Measurements from ENCODE around the gene PRR14L. TPM values are rescaled to one million over a fixed set of nuclear protein-coding genes. Genes with fewer than 3 reads are reported as not detected.
"Not testable (repeated sequence)": the region's sequence is repeated elsewhere in the genome, so short reads cannot be mapped to it uniquely, and the experiment has no call there.

PRR14L gene
- total and polyA plus RNA-seq, 2 experiments from 2014 or later = 7.6 to 15.2 TPM

GRCh38 chr22:31680861-31681341 lies 69.0 kb downstream of the PRR14L start:
- peak; percentile 78 for DNase-seq
- peak overlapping the region; percentile 91 for H3K27ac ChIP-seq
- no peaks in the 10 kb centered on the region for H4K20me1 ChIP-seq (ENCODE audit: insufficient read depth)
- no peak overlapping the region for H3K4me3 ChIP-seq
- H3F3A ChIP-seq (ENCODE audit: insufficient read depth) = peaks cover 54% of the 10 kb centered on the region
- H2AFZ ChIP-seq = no peak overlapping the region
- H3K9me3 ChIP-seq (ENCODE audit: low read depth) = no peaks in the 10 kb centered on the region
- in situ Hi-C loops (cut with MboI) = no loop called here
- H3K4me2 ChIP-seq (ENCODE audit: unreplicated experiment) = peak overlapping the region; percentile 47
- H3K36me3 ChIP-seq (ENCODE audit: low read depth) = peaks cover 14% of the 10 kb centered on the region
- peak overlapping the region; percentile 68 for H3K9ac ChIP-seq
- no peaks in the 10 kb centered on the region for H3K27me3 ChIP-seq (replicated peaks; ENCODE audit: insufficient read depth)
- no peak for TF ChIP-seq EZH2phosphoT487 (IDR thresholded peaks at IDR 0.05; ENCODE audit: insufficient read depth, low read depth)
- no peak for TF ChIP-seq EZH2 (IDR thresholded peaks at IDR 0.05; ENCODE audit: insufficient read depth, poor library complexity, severe bottlenecking)
- H3K79me2 ChIP-seq (ENCODE audit: insufficient read depth) = no peaks in the 10 kb centered on the region
- H3K9me2 ChIP-seq (ENCODE audit: insufficient read depth) = no peaks in the 10 kb centered on the region
- peaks cover 41% of the 10 kb centered on the region for H3K4me1 ChIP-seq (ENCODE audit: insufficient read depth)
- WGBS, 2 experiments (ENCODE audit: low coverage in 1 of 2, low lambda C conversion rate in 2 of 2, missing lambda C conversion rate in 2 of 2) = 35 to 42% methylated on average over 9 of the region's 9 CpGs

GRCh38 chr22:31678748-31679147 lies 71.2 kb downstream of the PRR14L start:
- no peaks in the 10 kb centered on the region; the same call in 1 of the 2 replicates for H3K36me3 ChIP-seq (ENCODE audit: low read depth)
- peaks cover 35% of the 10 kb centered on the region for H3K4me1 ChIP-seq (ENCODE audit: insufficient read depth)
- no peaks in the 10 kb centered on the region for H3K9me3 ChIP-seq (ENCODE audit: low read depth)
- in situ Hi-C loops (cut with MboI) = no loop called here
- H4K20me1 ChIP-seq (ENCODE audit: insufficient read depth) = no peaks in the 10 kb centered on the region
- no peak overlapping the region for H3K27ac ChIP-seq
- H3K4me2 ChIP-seq (ENCODE audit: unreplicated experiment) = no peak overlapping the region
- TF ChIP-seq EZH2phosphoT487 (IDR thresholded peaks at IDR 0.05; ENCODE audit: insufficient read depth, low read depth) (no peak), EZH2 (IDR thresholded peaks at IDR 0.05; ENCODE audit: insufficient read depth, poor library complexity, severe bottlenecking) (no peak)
- H3K27me3 ChIP-seq (replicated peaks; ENCODE audit: insufficient read depth) = no peaks in the 10 kb centered on the region
- DNase-seq = no peak
- H3F3A ChIP-seq (ENCODE audit: insufficient read depth) = peaks cover 44% of the 10 kb centered on the region
- H3K4me3 ChIP-seq = no peak overlapping the region
- H3K9me2 ChIP-seq (ENCODE audit: insufficient read depth) = no peaks in the 10 kb centered on the region
- no peak overlapping the region for H3K9ac ChIP-seq
- H2AFZ ChIP-seq = no peak overlapping the region
- 87 to 89% methylated on average over 7 of the region's 7 CpGs for WGBS, 2 experiments (ENCODE audit: low coverage in 1 of 2, low lambda C conversion rate in 2 of 2, missing lambda C conversion rate in 2 of 2)
- H3K79me2 ChIP-seq (ENCODE audit: insufficient read depth) = no peaks in the 10 kb centered on the region

- H3K4me2 ChIP-seq (ENCODE audit: unreplicated experiment) = peak overlapping the region; percentile 59
- peak overlapping the region; percentile 63 for H3K9ac ChIP-seq
- no peaks in the 10 kb centered on the region for H3K9me2 ChIP-seq (ENCODE audit: insufficient read depth)
- in situ Hi-C loops (cut with MboI) = no loop called here
- H2AFZ ChIP-seq = peak overlapping the region; percentile 78
- WGBS, 2 experiments (ENCODE audit: low coverage in 1 of 2, low lambda C conversion rate in 2 of 2, missing lambda C conversion rate in 2 of 2) = 3 to 4% methylated on average over 25 of the region's 25 CpGs
- no peaks in the 10 kb centered on the region for H3K79me2 ChIP-seq (ENCODE audit: insufficient read depth)
- H3F3A ChIP-seq (ENCODE audit: insufficient read depth) = peaks cover 23% of the 10 kb centered on the region
- H3K27ac ChIP-seq = 0 out of 2 replicates have a peak overlapping the region, but pooled peaks have one; percentile 2
- TF ChIP-seq EZH2 (IDR thresholded peaks at IDR 0.05; ENCODE audit: insufficient read depth, poor library complexity, severe bottlenecking) = no peak
- no peak for TF ChIP-seq EZH2phosphoT487 (IDR thresholded peaks at IDR 0.05; ENCODE audit: insufficient read depth, low read depth)
- no peaks in the 10 kb centered on the region for H3K27me3 ChIP-seq (replicated peaks; ENCODE audit: insufficient read depth)
- peak; percentile 94 for DNase-seq
- peak overlapping the region; percentile 69 for H3K4me3 ChIP-seq
- no peaks in the 10 kb centered on the region for H3K9me3 ChIP-seq (ENCODE audit: low read depth)
- H4K20me1 ChIP-seq (ENCODE audit: insufficient read depth) = no peaks in the 10 kb centered on the region
- H3K4me1 ChIP-seq (ENCODE audit: insufficient read depth) = peaks cover 16% of the 10 kb centered on the region
- no peaks in the 10 kb centered on the region for H3K36me3 ChIP-seq (ENCODE audit: low read depth)
These were observed 73.2 kb downstream of the PRR14L start for GRCh38 chr22:31676700-31677099.

GRCh38 chr22:31674219-31674618 lies 75.7 kb downstream of the PRR14L start:
- H3K9me2 ChIP-seq (ENCODE audit: insufficient read depth); H3K4me3 ChIP-seq; H3K27ac ChIP-seq; DNase-seq; H2AFZ ChIP-seq; H3F3A ChIP-seq (ENCODE audit: insufficient read depth); H3K36me3 ChIP-seq (ENCODE audit: low read depth); H3K9ac ChIP-seq; H3K4me1 ChIP-seq (ENCODE audit: insufficient read depth); H3K9me3 ChIP-seq (ENCODE audit: low read depth); in situ Hi-C loops (cut with MboI); H3K79me2 ChIP-seq (ENCODE audit: insufficient read depth); H3K4me2 ChIP-seq (ENCODE audit: unreplicated experiment); H3K27me3 ChIP-seq (replicated peaks; ENCODE audit: insufficient read depth); H4K20me1 ChIP-seq (ENCODE audit: insufficient read depth): not testable (repeated sequence)
- 78 to 82% methylated on average over 5 of the region's 5 CpGs for WGBS, 2 experiments (ENCODE audit: low coverage in 1 of 2, low lambda C conversion rate in 2 of 2, missing lambda C conversion rate in 2 of 2)

GRCh38 chr22:31668849-31669248 lies 81.1 kb downstream of the PRR14L start:
- DNase-seq; H3K4me1 ChIP-seq (ENCODE audit: insufficient read depth); H2AFZ ChIP-seq; H3K36me3 ChIP-seq (ENCODE audit: low read depth); H4K20me1 ChIP-seq (ENCODE audit: insufficient read depth); H3K27me3 ChIP-seq (replicated peaks; ENCODE audit: insufficient read depth); H3F3A ChIP-seq (ENCODE audit: insufficient read depth); H3K9me2 ChIP-seq (ENCODE audit: insufficient read depth); H3K4me2 ChIP-seq (ENCODE audit: unreplicated experiment); H3K27ac ChIP-seq; H3K9ac ChIP-seq; H3K9me3 ChIP-seq (ENCODE audit: low read depth); H3K79me2 ChIP-seq (ENCODE audit: insufficient read depth); H3K4me3 ChIP-seq: not testable (repeated sequence)
- whole genome bisulfite sequencing, 2 experiments (ENCODE audit: low coverage in 1 of 2, low lambda C conversion rate in 2 of 2, missing lambda C conversion rate in 2 of 2) = 86% methylated on average over 4 of the region's 4 CpGs
- in situ Hi-C loops (cut with MboI) = loop anchor here (10.0 kb wide), 1 partner anchor 296 kb away; no protein-coding TSS in a partner anchor

All from GM23248 (cell line).